Gastroesophageal sphincter (tissue), 4 donors: ENCODE results near the gene RASSF7. TPM values are rescaled to one million over a fixed set of nuclear protein-coding genes. Genes with fewer than 3 reads are reported as not detected.

Source experiments
- ATAC-seq: fragments of 150-250 bp; one replicate; pipeline ENCODE4 v1.9.1; 2016; ENCODE audit warnings: mild to moderate bottlenecking, moderate library complexity
- H3K27ac ChIP-seq, 4 donors: fragments of 200-600 bp; sonication (generic) in 3 of 4; 1 replicate in 3 of 4; 2 replicates in 1 of 4; pipeline ENCODE4 v1.5.1; 2016 to 2019
- H3K27me3 ChIP-seq: fragments of 200-600 bp; sonication (generic); one replicate; pipeline ENCODE4 v1.5.1; 2019
- H3K36me3 ChIP-seq, 2 donors: fragments of 200-600 bp; sonication (generic); one replicate each; pipeline ENCODE4 v1.5.1; 2019; ENCODE audit warnings: control low read depth in 1 of 2
- H3K4me1 ChIP-seq, 3 donors: fragments of 200-600 bp; sonication (generic); 1 replicate in 2 of 3; 2 replicates in 1 of 3; pipeline ENCODE4 v1.5.1; 2016 to 2019; ENCODE audit warnings: control low read depth in 2 of 3
- H3K4me3 ChIP-seq, 2 donors: fragments of 200-600 bp; sonication (generic); one replicate each; pipeline ENCODE4 v1.5.1; 2019; ENCODE audit warnings: mild to moderate bottlenecking in 1 of 2, moderate library complexity in 1 of 2
- H3K9me3 ChIP-seq, 3 donors: fragments of 200-600 bp; sonication (generic); one replicate each; pipeline ENCODE4 v1.5.1; 2017 to 2019; ENCODE audit warnings: control low read depth in 2 of 3
- EP300 ChIP-seq: sonication (generic); formaldehyde crosslinking; IDR thresholded peaks from one replicate; pipeline ENCODE4 v1.6.1; 2017; ENCODE audit warnings: antibody characterized with exemption, mild to moderate bottlenecking
- POLR2A ChIP-seq, 2 donors: fragments of 450-650 bp; IDR thresholded peaks; one replicate each; pipeline ENCODE4 v1.6.1; 2017; ENCODE audit warnings: antibody characterized with exemption in 2 of 2, mild to moderate bottlenecking in 2 of 2, moderate library complexity in 1 of 2
- POLR2AphosphoS5 ChIP-seq: sonication (generic); formaldehyde crosslinking; IDR thresholded peaks from one replicate; pipeline ENCODE4 v1.6.1; 2017; ENCODE audit warnings: antibody characterized with exemption
- WGBS, 2 donors: methylation state at CpG; one replicate each; pipeline ENCODE4 v1.1.5; 2018; ENCODE audit warnings: low coverage in 1 of 2; 5-methylcytosine and 5-hydroxymethylcytosine counted together
- total RNA-seq, 4 donors: library from RNA; depleted of rRNA; stranded (reverse); fragments of >200 nt; gene quantifications; one replicate each; pipeline ENCODE4 v1.1.0, GENCODE V29; 2016
- TF ChIP-seq, protein P1 (sequence below), 4 experiments: fragments of 200-600 bp in 2 of 4; fragments of 450-650 bp in 2 of 4; sonication (generic) in 1 of 4; IDR thresholded peaks; one replicate each; pipeline ENCODE4 v1.5.1; 2017 to 2019; ENCODE audit warnings: antibody characterized with exemption in 4 of 4, mild to moderate bottlenecking in 2 of 4, moderate library complexity in 2 of 4

The RASSF7 gene
- total RNA-seq, 4 donors from 2014 or later: 3.4 to 12.5 (median 8.6) TPM

DNA sequence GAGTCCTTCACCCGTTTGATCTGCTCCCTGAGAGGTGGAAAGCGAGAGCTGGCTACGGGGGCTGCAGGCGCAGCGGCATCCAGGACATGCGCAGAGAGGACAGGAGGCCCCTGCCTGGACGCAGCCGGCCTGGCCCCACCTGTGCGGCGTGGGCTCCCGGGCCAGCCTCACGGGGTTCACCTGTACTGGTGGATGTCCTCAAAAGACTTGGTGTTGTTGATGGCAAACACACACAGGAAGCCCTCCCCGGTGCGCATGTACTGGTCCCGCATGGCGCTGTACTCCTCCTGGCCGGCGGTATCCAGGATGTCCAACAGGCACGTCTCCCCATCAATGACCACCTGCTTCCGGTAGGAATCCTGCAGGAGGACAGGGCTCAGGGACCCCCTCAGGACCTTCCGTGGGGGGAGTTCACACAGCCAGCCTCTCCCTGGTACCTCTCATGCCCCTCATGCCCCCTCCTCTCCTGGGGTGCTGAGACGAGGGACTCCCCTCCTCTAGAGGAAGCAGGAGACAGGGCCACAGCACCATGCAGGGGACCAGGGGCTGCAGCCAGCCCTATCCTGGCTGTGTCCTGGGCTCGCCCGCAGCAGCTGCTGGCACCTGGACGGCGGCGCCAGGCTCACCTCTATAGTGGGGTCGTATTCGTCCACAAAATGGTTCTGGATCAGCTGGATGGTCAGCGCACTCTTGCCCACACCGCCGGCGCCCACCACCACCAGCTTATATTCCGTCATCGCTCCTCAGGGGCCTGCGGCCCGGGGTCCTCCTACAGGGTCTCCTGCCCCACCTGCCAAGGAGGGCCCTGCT lies 27.0 kb upstream of the RASSF7 start:
- H3K4me1 ChIP-seq: peaks cover 0 to 51% (median 30%) of the 10 kb centered on the region in 3 donors

DNA sequence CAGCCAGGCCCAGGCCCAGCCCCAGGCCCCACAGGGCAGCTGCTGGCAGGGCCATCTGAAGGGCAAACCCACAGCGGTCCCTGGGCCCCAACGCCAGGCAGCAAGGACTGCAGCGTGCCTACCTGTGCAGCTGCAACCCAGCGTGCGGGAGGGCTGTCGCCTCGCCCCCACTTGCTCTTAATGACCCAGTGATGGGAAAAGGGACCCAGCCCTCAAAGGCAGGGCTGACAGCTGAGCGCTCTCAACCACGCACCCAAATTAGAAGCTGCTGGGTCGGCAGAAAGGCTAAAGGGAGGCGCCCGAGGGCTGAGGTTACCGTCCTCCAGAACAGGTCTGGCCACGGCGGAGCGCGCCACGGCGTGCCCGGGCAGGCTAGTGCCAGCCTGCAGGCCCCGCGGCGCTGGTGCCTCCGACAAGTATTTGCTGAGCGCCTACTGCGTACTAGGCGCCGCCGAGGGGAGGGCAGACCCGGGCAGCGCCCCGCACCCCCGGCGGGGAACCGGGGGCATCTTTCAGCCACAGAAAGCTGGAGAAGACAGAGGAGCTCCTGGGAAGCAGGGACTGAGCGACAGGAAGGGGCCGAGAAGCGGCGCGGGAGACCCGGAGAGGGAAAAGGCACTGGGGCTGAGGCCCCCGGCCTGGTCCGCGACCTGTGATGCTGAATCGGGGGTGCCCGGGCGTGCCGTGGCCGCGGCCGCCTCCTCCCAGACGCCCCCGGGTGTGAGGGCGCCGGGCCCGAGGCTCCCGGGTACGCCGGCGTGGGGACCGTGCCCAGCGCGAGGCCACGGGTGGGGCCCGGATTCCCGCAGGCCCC lies 26.2 kb upstream of the RASSF7 start:
- peaks cover 0 to 39% of the 10 kb centered on the region in 2 donors for H3K36me3 ChIP-seq
- H3K27me3 ChIP-seq: peaks cover 17% of the 10 kb centered on the region
- H3K4me3 ChIP-seq: peak overlapping the region; percentile 87 to 88
- 40% methylated on average over 5 of the region's 66 CpGs; no CpG with 5 or more reads in 1 of the 2 donors for WGBS, 2 donors
- peaks cover 0 to 51% (median 30%) of the 10 kb centered on the region in 3 donors for H3K4me1 ChIP-seq
- H3K9me3 ChIP-seq: no peaks in the 10 kb centered on the region
- H3K27ac ChIP-seq: peak overlapping the region in 3 of 4 donors; percentile 77 to 90 (median 89)
- peak; percentile 4 for ATAC-seq
- TF ChIP-seq POLR2A (IDR thresholded peaks at IDR 0.05): no peak
- TF ChIP-seq, protein P1, sequence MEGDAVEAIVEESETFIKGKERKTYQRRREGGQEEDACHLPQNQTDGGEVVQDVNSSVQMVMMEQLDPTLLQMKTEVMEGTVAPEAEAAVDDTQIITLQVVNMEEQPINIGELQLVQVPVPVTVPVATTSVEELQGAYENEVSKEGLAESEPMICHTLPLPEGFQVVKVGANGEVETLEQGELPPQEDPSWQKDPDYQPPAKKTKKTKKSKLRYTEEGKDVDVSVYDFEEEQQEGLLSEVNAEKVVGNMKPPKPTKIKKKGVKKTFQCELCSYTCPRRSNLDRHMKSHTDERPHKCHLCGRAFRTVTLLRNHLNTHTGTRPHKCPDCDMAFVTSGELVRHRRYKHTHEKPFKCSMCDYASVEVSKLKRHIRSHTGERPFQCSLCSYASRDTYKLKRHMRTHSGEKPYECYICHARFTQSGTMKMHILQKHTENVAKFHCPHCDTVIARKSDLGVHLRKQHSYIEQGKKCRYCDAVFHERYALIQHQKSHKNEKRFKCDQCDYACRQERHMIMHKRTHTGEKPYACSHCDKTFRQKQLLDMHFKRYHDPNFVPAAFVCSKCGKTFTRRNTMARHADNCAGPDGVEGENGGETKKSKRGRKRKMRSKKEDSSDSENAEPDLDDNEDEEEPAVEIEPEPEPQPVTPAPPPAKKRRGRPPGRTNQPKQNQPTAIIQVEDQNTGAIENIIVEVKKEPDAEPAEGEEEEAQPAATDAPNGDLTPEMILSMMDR (IDR thresholded peaks at IDR 0.05): no peak
- TF ChIP-seq POLR2AphosphoS5: no peak
- TF ChIP-seq EP300: no peak

More for the DNA sequence above, 27.0 kb upstream of the RASSF7 start:
- Histone ChIP-seq H3K4me3 (peak overlapping the region in 1 of 2 donors; percentile 87), H3K27me3 (peaks cover 17% of the 10 kb centered on the region), H3K27ac (peak overlapping the region in 1 of 4 donors; percentile 77), H3K36me3 (peaks cover 0 to 39% of the 10 kb centered on the region in 2 donors), H3K9me3 (no peaks in the 10 kb centered on the region)
- WGBS, 2 donors: 100% methylated on average over 5 of the region's 37 CpGs; no CpG with 5 or more reads in 1 of the 2 donors
- TF ChIP-seq POLR2AphosphoS5 (no peak), EP300 (no peak), POLR2A (IDR thresholded peaks at IDR 0.05) (no peak)
- TF ChIP-seq, protein P1 (IDR thresholded peaks at IDR 0.05): no peak
- ATAC-seq: no peak

DNA sequence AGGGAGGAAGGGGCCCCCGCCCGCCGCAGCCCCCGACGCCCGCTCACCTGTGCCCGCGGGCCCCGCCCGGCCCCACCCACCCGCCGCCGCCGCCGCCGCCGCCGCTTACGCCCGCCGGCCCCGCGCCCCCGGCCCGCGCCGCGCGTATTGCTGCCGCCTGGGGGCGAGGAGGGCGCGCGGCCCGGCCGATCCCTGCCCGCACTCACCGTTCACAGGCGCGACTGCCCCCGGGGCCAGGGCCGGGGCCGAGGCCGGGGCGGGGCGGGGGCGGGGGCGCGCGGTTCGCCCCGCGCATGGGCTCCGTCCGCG lies 25.6 kb upstream of the RASSF7 start:
- Histone ChIP-seq H3K4me3 (peak overlapping the region; percentile 87 to 88), H3K9me3 (no peaks in the 10 kb centered on the region), H3K27me3 (peaks cover 20% of the 10 kb centered on the region), H3K27ac (peak overlapping the region in 3 of 4 donors; percentile 77 to 90 (median 89)), H3K36me3 (peaks cover 0 to 34% of the 10 kb centered on the region in 2 donors), H3K4me1 (peaks cover 0 to 51% (median 30%) of the 10 kb centered on the region in 3 donors)
- whole genome bisulfite sequencing, 2 donors: no CpG with 5 or more reads among the region's 56 CpGs
- TF ChIP-seq EP300 (no peak), POLR2AphosphoS5 (no peak), POLR2A (IDR thresholded peaks at IDR 0.05) (no peak)
- TF ChIP-seq, protein P1 (IDR thresholded peaks at IDR 0.05): no peak
- ATAC-seq: peak; percentile 27

DNA sequence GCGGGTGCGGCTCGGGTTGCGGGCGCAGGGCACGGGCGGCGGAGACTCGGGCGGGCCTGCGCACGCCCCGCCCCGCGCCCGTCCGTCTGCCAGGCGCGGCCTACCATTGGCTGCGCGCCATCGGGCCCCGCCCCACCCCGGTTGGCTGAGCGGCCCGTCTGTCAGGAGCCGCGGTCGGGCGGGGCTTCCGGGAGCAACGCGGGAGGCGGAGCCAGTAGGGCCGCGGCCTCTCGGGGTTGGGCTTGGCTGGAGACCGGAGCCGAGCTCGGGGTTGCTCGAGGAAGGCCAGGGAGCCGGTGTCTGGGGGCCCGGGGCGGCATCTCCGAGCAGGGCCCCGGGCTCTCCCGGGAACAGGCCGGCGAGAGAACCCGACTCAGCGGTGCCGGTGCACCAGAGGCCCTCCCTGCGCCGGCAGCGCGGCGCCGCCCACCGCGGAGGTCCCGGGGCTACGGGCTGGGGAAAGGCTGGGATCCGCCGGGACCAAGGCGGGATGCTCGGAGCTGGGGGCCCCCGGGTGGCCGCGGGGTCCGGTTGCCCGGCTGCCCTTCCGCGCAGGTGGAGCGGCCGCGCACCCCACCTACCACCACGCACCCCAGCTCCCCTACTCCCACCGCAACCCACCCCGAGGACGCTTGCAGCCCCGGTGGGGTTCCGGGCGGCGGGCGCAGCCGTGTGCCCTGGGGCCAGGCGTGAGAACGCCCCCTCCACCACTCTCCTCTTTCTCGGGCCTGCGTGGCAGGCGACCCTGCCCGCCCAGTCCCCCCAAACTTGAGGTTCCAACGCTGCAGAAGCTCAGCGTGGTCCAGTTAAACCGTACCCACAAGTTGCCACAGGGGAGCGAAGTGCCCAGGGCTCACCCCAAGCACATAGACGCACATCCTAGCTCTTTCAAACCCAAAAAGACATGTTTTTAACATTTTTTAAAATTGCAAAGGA lies 25.0 kb upstream of the RASSF7 start, which contains the start of gene HRAS:
Gene HRAS (minus strand): TSS at position 58 of the 936 bp plus-strand sequence.
- TF ChIP-seq POLR2A (IDR thresholded peaks at IDR 0.05) (peak; percentile 35 to 41), POLR2AphosphoS5 (peak; percentile 46), EP300 (no peak)
- TF ChIP-seq, protein P1 (IDR thresholded peaks at IDR 0.05): peak in 1 of 4 experiments; percentile 9
- peak; percentile 95 for ATAC-seq
- H3K27ac ChIP-seq: peak within 1 kb of the TSS; percentile 16 to 90 (median 86)
- H3K4me3 ChIP-seq: peak within 1 kb of the TSS; percentile 87 to 88
- no peaks in the 10 kb centered on the region for H3K9me3 ChIP-seq
- peaks cover 0 to 51% (median 30%) of the 10 kb centered on the region in 3 donors for H3K4me1 ChIP-seq
- peaks cover 27% of the 10 kb centered on the region for H3K27me3 ChIP-seq
- 0% methylated on average over 1 of the region's 97 CpGs; no CpG with 5 or more reads in 1 of the 2 donors for WGBS, 2 donors
- peaks cover 0 to 32% of the 10 kb centered on the region in 2 donors for H3K36me3 ChIP-seq
